Natural killer cell (primary cell): ENCODE measurements around the gene CLN3. TPM values are rescaled to one million over a fixed set of nuclear protein-coding genes. Genes with fewer than 3 reads are reported as not detected.

Experiments used
- total RNA-seq, 4 donors: library from RNA; stranded (reverse); fragments of 120-200 nt in 1 of 4; gene quantifications; one replicate each; pipeline versions ENCODE4 v1.2.3 to v1.2.4, GENCODE V29; 2013 to 2022

The CLN3 gene
- total RNA-seq, 3 donors from 2014 or later (not counting 1 experiment from before 2014, with no cell fraction given), result 71.1 to 85.3 (median 84.7) TPM

Other genes with a start within 250 kb of the CLN3 start
- 10 to 100 TPM; 59.3 to 60.9 (median 59.8) TPM for gene SBK1, start 199.5 kb downstream of the CLN3 start, total RNA-seq
- gene NPIPB6, start 128.6 kb downstream of the CLN3 start, total RNA-seq, result 1 to 10 TPM in 2 of 3 donors, not detected in 1; 4.1 to 5.7 TPM
- gene EIF3CL, start 88.2 kb downstream of the CLN3 start, total RNA-seq, result 10 to 100 TPM; 28.4 to 64.6 (median 30.4) TPM
- not detected for gene NPIPB7, start 19.7 kb downstream of the CLN3 start, total RNA-seq
- 10 to 100 TPM; 64.9 to 84.8 (median 83.0) TPM for gene APOBR, start 2.6 kb upstream of the CLN3 start, total RNA-seq
- not detected for gene IL27, start 14.8 kb upstream of the CLN3 start, total RNA-seq
- not detected for gene NUPR1, start 46.9 kb upstream of the CLN3 start, total RNA-seq
- gene SGF29, start 61.8 kb upstream of the CLN3 start, total RNA-seq, result 10 to 100 TPM; 31.6 to 45.1 (median 43.1) TPM
- gene SULT1A2, start 105.0 kb upstream of the CLN3 start, total RNA-seq, result under 1 TPM in 1 of 3 donors, not detected in 2; 0.40 TPM
- gene SULT1A1, start 118.0 kb upstream of the CLN3 start, total RNA-seq, result 10 to 100 TPM in 1 of 3 donors, 1 to 10 TPM in 2; 5.7 to 15.8 (median 7.8) TPM
- gene NPIPB8, start 146.0 kb upstream of the CLN3 start, total RNA-seq, result 1 to 10 TPM in 1 of 3 donors, under 1 TPM in 1, not detected in 1; 0.19 to 3.7 TPM
- gene EIF3C, start 219.4 kb upstream of the CLN3 start, total RNA-seq, result 100 to 1,000 TPM; 231 to 288 (median 244) TPM